GM18498 (cell line): ENCODE results near the gene TRPM8.
"Not testable (repeated sequence)": the region's sequence is repeated elsewhere in the genome, so short reads cannot be mapped to it uniquely, and the experiment has no call there.

Source experiments
- ATAC-seq: cut with Tn5 transposase; IDR thresholded peaks from one replicate; pipeline ENCODE4 v1.9.1; 2021; ENCODE audit warnings: mild to moderate bottlenecking, moderate library complexity; ENCODE audit not compliant: unreplicated experiment

TRPM8 gene

GRCh38 chr2:233935426-233935825 is 18.3 kb downstream of the TRPM8 start:
- no peak for ATAC-seq

- ATAC-seq, result no peak
Measured at GRCh38 chr2:233936089-233936488, 18.9 kb downstream of the TRPM8 start.

DNA sequence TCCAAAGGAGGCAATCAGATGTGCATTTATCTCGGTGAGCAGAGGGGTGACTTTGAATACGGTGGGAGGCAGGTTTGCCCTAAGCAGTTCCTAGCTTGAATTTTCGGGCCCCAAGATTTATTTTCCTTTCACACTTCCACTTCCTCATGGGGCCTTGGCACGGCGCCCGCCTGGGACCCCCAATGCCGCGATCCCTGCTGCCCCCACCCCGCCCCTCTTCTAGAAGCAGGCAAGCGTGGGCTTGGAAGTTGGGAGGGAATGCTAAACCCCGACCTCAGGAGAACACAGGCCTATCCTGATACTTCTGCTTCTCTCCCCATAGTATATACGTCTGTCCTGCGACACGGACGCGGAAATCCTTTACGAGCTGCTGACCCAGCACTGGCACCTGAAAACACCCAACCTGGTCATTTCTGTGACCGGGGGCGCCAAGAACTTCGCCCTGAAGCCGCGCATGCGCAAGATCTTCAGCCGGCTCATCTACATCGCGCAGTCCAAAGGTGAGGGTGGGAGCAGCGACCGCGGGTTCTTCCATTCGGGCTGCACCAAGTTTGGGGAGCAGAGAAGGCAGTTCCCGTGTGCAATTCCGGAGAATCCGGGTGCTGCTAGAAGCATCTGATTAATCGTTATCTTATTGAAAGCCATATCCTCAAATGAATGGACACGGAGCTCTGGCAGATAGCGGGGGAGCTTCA is 21.6 kb downstream of the TRPM8 start:
- no peak for ATAC-seq

DNA sequence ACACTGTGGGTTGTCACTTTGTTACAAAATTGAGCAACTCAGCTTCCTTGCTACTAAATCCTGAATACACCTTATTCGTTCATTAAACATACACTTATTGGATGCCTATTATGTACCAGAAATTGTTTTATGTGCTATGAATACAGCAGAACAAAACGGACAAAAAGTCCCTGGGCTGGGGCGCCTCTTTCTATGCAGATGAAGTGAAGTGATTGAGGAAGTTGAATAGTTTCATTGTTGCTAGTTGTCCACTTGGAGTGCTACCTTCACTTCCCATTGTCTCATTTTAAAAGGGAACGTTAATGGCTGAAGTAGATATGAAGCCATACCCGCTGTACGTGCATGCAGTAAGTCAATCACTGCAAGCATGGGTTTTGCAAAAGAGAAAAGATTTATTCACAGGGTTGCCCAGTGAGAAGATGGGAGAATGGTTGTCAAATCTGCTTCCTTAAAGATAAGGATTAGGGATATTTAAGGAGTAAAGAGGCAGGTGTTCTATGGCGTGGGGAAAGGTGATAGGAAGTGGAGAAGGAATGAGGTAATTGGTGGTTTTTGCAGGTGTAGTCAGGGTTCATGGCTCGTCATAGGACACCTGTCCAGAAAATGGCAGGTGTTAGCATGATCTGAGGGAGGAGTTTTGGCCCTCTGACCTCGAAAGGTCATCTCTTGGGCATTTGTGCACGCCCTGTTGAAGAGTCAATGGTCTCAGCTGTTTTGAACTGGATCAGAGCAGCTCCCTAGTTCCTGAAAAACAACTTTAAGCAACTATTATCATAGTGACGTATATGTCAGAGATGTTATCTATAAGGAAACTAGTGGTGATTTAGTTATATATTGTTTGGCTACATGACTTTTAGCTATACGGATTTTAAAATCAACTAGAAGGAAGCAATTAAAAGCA is 23.5 kb downstream of the TRPM8 start:
- ATAC-seq, result no peak

GRCh38 chr2:233942731-233943130 is 25.6 kb downstream of the TRPM8 start:
- ATAC-seq, result no peak

- ATAC-seq, result no peak
Measured at GRCh38 chr2:233944269-233944668, 27.1 kb downstream of the TRPM8 start.

- ATAC-seq, result no peak
Measured at GRCh38 chr2:233944722-233945121, 27.5 kb downstream of the TRPM8 start.

- no peak for ATAC-seq
Measured at GRCh38 chr2:233945146-233945545, 28.0 kb downstream of the TRPM8 start.

DNA sequence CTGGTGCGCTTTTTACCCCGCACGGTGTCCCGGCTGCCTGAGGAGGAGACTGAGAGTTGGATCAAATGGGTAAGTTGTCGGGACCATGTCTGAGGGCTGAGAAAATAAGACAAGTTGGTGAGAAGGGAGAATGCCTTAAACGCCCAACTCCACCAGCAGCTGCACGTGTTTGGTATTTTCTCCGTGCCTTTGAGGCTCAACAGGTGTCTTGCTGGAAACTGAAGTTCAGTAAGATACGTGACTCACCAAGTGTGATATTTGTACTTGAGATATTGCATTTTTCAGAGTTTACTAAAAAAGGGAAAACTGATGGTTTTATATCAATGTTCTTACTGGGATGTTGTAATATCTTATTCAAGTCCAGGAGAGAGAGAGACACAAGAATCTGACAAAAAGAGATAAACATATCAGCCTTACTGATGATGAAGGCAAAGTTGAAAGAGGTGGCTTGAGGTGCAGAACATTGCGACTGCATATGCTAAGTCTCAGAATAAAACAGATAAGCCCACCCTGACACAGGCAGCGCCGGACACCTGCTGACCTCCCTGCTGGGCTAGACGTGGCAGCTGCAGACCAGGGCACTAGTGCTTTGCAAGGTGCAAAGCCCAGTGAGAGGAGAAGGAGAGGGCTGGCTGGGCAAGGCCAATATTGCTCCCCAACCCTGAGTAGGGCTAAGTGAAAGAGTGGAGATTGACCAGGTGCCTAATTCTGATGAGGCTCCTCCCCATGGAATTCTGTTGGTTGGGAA is 33.1 kb downstream of the TRPM8 start:
- ATAC-seq, result no peak

GRCh38 chr2:233952335-233952734 is 35.2 kb downstream of the TRPM8 start:
- no peak for ATAC-seq

DNA sequence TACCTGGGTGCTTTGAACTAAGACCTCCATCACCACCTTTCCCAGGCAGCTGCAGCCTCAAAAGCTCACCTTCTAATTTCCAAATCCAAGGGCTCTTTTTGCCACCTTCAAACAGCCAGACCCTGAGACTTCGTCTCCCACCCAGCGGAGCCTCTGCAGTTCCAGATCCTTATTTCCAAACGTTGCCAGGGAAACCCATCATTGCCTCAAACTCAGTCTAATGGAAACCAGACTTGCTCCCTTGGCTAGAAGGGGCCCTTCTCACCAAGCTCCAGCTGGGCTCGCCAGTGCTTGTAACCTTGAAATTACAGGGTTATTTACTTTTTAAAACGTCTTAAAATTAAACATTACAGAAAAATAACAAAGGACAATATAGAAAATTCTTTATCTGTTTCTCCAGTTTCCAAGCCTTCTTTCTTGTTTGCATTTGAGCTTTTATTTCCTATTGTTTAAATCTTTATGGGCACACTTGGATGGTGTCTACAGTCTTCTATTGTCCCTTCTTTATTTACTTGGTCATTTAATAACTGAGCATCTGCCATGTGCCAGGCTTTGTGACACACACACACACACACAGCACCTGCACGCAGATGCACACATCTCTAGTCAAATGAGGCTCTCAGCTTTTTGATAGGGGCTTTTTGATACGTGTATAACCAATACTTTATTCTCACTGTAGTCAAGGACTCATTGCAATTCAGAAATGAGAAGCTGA is 36.1 kb downstream of the TRPM8 start:
- no peak for ATAC-seq

- no peak for ATAC-seq
Measured at GRCh38 chr2:233960203-233960602, 43.0 kb downstream of the TRPM8 start.

DNA sequence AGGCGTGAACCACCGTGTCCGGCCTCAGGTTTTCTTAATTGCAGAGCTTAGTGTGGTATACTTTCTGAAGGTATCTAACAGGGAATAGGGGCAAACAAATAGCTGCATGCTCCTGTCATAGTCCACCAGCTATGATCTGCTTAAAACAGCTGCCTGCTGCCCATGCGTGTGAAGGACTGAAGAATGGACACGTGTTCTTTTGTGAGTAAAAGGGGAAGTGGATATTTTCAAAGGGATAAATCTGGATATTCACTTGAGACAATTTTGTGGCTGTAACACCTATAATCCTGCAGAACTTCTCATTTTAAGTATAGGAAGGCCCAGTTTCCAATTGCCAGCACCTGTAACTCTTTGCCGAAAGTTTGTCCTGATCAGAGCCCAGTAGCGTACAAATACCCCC is 44.7 kb downstream of the TRPM8 start:
- no peak for ATAC-seq

DNA sequence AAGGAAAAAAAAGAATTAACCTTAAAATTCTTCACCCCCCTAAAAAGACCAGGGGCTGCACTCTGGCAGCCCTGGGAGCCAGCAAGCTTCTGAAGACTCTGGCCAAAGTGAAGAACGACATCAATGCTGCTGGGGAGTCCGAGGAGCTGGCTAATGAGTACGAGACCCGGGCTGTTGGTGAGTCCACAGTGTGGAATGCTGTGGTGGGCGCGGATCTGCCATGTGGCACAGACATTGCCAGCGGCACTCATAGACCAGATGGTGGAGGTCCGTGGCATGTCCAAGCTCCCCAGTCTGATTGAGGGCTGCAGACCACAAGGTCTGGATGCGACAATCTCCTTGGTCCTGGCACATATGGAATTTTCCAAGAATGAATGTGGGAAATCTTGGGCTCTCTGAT is 47.4 kb downstream of the TRPM8 start:
- no peak for ATAC-seq

DNA sequence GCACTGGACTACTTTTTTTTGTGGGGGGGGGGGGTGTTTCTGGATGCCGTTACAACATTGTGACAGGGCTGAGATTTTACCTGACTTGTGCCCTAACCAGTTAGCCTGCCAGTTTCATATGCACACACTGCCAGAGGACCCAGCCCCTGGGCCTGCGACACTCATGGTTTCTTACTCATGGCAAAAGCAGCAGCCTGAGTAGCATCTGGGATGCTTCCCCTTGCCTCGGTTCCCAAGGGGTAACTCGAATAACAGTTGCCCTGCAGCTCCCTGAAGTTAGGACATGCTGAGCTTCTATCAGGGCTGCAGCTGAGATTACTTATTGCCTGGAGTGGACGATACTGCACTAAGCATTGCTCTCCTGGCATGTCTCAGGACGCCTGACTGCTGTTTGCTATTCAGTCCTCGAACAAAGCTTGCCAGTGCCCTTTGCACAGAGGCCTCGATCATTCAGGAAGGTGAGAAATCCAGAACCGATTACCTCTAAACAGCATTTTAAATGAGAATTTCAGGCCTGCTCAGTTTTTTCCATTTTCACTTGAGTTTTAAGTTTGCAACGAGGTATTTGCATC is 47.9 kb downstream of the TRPM8 start:
- no peak for ATAC-seq

DNA sequence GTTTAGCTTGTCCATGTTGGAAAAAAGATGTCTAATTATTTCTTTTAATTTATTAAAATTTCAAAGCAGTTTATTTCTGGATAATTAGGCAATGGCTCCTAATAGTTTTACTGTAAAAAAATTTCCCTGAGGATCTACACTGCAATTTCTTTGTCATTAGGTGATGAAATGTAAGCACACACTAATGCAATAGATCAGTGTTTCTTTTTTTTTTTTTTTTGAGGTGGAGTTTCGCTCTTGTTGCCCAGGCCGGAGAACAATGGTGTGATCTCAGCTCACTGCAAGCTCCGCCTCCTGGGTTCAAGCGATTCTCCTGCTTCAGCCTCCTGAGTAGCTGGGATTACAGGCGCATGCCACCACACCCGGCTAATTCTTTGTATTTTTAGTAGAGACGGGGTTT is 48.5 kb downstream of the TRPM8 start:
- ATAC-seq, result not testable (repeated sequence)

GRCh38 chr2:233966388-233966787 is 49.2 kb downstream of the TRPM8 start:
- no peak for ATAC-seq

DNA sequence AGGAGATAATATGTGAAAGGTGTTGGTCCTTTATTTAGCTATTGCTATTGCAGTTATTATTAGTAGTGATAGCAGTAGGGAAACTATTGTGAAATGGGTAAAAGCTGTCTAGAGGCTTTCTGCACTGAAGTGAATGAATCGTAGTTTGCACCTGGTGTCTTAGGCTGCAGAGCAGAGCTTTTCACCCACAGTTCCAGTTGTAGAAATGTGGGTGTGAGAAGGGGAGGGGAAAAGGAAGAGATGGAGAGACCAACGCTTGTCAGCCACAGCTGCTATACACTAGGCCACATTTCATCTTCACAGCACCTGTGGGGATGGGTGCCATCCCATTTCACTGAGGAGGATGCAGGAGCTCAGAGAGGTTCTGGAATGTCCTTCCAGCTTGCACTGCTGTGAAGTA is 50.0 kb downstream of the TRPM8 start:
- ATAC-seq, result no peak

- no peak for ATAC-seq
Measured at GRCh38 chr2:233968556-233968955, 51.4 kb downstream of the TRPM8 start.

GRCh38 chr2:233972460-233972859 is 55.3 kb downstream of the TRPM8 start:
- not testable (repeated sequence) for ATAC-seq
